ENCODE data around the gene SHROOM4.

Gene SHROOM4

GRCh38 chrX:50712777-50713176 lies 101.2 kb downstream of the SHROOM4 start:
- TF ChIP-seq CTCF (IDR thresholded peaks at IDR 0.05; ENCODE audit: insufficient read depth, low read length, missing control alignments): no peak
- H3K4me3 ChIP-seq (ENCODE audit: low read depth, low read length): no peak overlapping the region
- DNase-seq (ENCODE audit: low read depth, low spot score): no peak
- ChIA-PET POLR2A (no interaction called here), CTCF (interaction anchor here (1.0 to 1.7 kb wide), 4 partner anchors 9 to 207 kb away, joined by 3 to 5 read pairs (median 3); no protein-coding TSS in a partner anchor)

DNA sequence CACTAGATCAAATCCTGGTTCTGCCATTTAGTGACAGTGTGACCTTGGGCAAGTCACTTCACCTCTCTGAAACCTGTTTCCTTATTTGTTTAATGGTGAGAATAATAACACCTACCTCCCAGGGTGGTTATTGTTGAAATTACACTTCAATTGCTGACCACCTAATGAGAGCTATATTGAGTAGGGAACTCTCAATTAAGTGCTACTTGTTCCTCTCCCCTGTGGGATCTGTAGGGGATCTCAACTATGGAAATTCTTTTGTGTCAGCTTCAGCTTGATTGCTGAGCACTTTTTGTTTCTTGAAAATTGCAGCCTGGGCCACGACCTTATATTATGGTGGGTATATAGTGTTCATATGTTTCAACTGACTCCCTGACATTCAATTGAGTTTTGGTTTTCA lies 102.1 kb downstream of the SHROOM4 start:
- TF ChIP-seq CTCF (IDR thresholded peaks at IDR 0.05; ENCODE audit: insufficient read depth, low read length, missing control alignments): no peak
- no peak for DNase-seq (ENCODE audit: low read depth, low spot score)
- POLR2A ChIA-PET: no interaction called here
- H3K4me3 ChIP-seq (ENCODE audit: low read depth, low read length): no peak overlapping the region
- CTCF ChIA-PET: interaction anchor here (1.0 to 1.7 kb wide), 3 partner anchors 10 to 208 kb away, joined by 3 to 5 read pairs (median 3); no protein-coding TSS in a partner anchor

DNA sequence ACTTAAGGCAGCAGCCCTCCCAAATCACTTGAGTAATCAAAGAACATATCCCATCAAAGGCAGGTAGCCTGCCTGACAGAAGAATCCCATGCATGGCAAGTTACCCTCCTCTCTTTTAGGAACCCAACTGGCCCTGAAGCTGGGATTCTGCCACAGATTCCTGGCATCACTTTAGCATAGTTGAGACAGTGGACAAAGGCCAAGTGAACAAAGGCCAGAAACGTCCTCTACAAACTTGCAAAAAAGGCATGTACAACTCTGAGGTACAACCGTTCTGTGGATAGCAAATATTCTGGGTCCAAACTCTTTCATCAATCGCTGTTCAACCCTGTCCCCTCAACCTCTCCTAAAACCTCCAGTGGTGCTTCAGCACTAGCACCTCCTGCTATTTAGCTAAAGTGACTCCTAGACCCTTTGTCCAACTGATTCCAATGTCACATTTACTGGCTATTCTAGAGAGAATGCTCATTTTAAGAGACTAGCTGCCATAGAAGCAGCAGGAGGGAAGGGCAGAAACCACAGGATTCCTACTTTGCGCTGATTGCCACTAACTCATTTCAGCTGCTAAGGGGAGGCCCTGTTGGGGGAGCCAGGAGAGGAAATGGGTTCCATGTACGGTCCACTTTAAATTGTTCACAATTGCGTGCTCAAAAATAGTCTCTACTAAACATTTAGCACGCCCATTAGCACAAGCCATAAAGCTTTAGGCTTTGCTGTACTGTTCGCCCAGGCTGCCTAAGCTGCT lies 105.9 kb downstream of the SHROOM4 start:
- DNase-seq (ENCODE audit: low read depth, low spot score): no peak
- ChIA-PET CTCF (interaction anchor here (0.5 to 1.0 kb wide), 3 partner anchors 12 to 201 kb away, joined by 3 read pairs; no protein-coding TSS in a partner anchor), POLR2A (interaction anchor here (0.5 kb wide), 1 partner anchor 1192 kb away, joined by 3 read pairs; no protein-coding TSS in a partner anchor)
- TF ChIP-seq CTCF (IDR thresholded peaks at IDR 0.05; ENCODE audit: insufficient read depth, low read length, missing control alignments): no peak
- no peak overlapping the region for H3K4me3 ChIP-seq (ENCODE audit: low read depth, low read length)

DNA sequence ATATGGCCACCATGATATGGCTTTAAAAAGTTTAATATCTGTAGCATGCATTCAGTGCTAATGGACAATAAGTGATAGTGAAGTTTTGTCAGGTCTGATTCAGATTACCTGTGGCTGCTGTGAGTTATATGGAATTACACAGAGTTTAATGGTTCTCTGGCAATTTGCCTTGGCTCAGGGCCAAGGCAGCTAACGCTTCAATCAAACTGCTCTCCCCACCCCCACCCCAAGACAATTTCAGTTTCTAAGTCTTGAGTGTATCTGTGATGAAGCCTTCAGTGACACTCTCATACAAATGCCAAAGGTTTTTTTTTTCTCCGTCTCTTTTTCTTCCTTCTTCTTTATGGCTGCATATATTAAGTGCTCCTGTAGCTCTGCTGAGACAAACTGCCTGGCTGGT lies 106.6 kb downstream of the SHROOM4 start:
- H3K4me3 ChIP-seq (ENCODE audit: low read depth, low read length): no peak overlapping the region
- no peak for DNase-seq (ENCODE audit: low read depth, low spot score)
- ChIA-PET CTCF (interaction anchor here (1.0 kb wide), 1 partner anchor 13 kb away, joined by 3 read pairs; no protein-coding TSS in a partner anchor), POLR2A (no interaction called here)
- TF ChIP-seq CTCF (IDR thresholded peaks at IDR 0.05; ENCODE audit: insufficient read depth, low read length, missing control alignments): no peak

DNA sequence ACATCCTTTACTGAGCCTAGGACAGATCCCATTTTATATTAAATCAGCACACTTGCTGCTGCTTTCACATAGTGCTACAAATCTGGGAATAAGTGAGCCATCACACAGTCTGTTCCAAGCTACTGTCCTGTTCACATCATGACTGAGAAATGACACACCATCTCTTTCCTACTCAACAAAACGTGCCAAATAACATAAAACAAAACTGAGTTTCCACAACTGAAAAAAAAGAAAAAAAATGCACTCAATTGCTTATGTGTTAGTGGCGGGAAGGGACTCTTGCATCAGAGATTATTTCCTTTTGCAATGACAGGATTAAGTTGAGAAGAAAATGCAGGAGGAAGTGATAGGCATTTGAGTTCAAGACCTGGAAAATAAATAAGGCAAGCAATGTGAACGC lies 109.0 kb downstream of the SHROOM4 start:
- DNase-seq (ENCODE audit: low read depth, low spot score): no peak
- POLR2A ChIA-PET: no interaction called here
- CTCF ChIA-PET: interaction anchor here (1.2 to 1.5 kb wide), 3 partner anchors 14 to 94 kb away, joined by 3 to 7 read pairs (median 3); no protein-coding TSS in a partner anchor
- no peak for TF ChIP-seq CTCF (IDR thresholded peaks at IDR 0.05; ENCODE audit: insufficient read depth, low read length, missing control alignments)
- no peak overlapping the region for H3K4me3 ChIP-seq (ENCODE audit: low read depth, low read length)

GRCh38 chrX:50704360-50704759 lies 109.6 kb downstream of the SHROOM4 start:
- H3K4me3 ChIP-seq (ENCODE audit: low read depth, low read length): no peak overlapping the region
- no peak for TF ChIP-seq CTCF (IDR thresholded peaks at IDR 0.05; ENCODE audit: insufficient read depth, low read length, missing control alignments)
- ChIA-PET CTCF (interaction anchor here (1.2 to 1.3 kb wide), 2 partner anchors 13 to 95 kb away, joined by 3 read pairs; no protein-coding TSS in a partner anchor), POLR2A (no interaction called here)
- DNase-seq (ENCODE audit: low read depth, low spot score): no peak
